GM12878 (cell line): ENCODE data around the gene COX6A2. TPM values are rescaled to one million over a fixed set of nuclear protein-coding genes. Genes with fewer than 3 reads are reported as not detected.

Experiments used
- ATAC-seq: fragments of 200-7000 bp; cut with Tn5 transposase; 3 replicates; pipeline ENCODE4 v1.9.1; 2020; ENCODE audit warnings: mild to moderate bottlenecking, moderate library complexity
- BruUV-seq: library from RNA; stranded (reverse); fragments of 400-500 nt; replicated peaks from 2 replicates; lab custom pipeline; 2021; lab: Mats Ljungman, UMichigan
- CTCF ChIA-PET: fragments of 300-600 bp; sonication (Branson Sonifier 250); formaldehyde crosslinking; extraction: SDS; loops from one replicate; lab custom pipeline; 2021; ENCODE audit warnings: inconsistent platforms; lab: Yijun Ruan, JAX
- POLR2A ChIA-PET: fragments of 350-600 bp; formaldehyde crosslinking; extraction: SDS; loops from one replicate; lab custom pipeline; 2021; ENCODE audit warnings: inconsistent platforms; lab: Charles Lee
- RAD21 ChIA-PET: fragments of 300-600 bp; sonication (Branson Sonifier 250); formaldehyde crosslinking; loops from one replicate; lab custom pipeline; 2023; ENCODE audit warnings: antibody characterized with exemption; ENCODE audit not compliant: unreplicated experiment; lab: Charles Lee
- SMC1A ChIA-PET: fragments of 300-600 bp; sonication (Branson Sonifier 250); formaldehyde crosslinking; loops from one replicate; lab custom pipeline; 2023; ENCODE audit not compliant: unreplicated experiment, uncharacterized antibody; lab: Charles Lee
- DNase-seq: peaks from one replicate; pipeline ENCODE4 v3.0.0-alpha.2; 2011; ENCODE audit warnings: low read depth, low spot score
- FAIRE-seq: peaks from 3 replicates; lab custom pipeline; 2011; peaks lifted over from hg19 to GRCh38; lab: Jason Lieb, UNC
- H2AFZ ChIP-seq: 2 replicates; pipeline ENCODE4 v1.6.0; 2011; ENCODE audit warnings: low read depth, low read length, control low read depth; ENCODE audit not compliant: control insufficient read depth
- H3K27ac ChIP-seq: 2 replicates; pipeline ENCODE4 v1.5.1; 2011; ENCODE audit warnings: control low read depth; ENCODE audit not compliant: control insufficient read depth, insufficient read depth
- H3K27me3 ChIP-seq, 2 experiments: replicated peaks in 1 of 2; 2 replicates each; pipeline versions ENCODE4 v1.6.0 to v1.6.1; 2011; ENCODE audit warnings: low read length in 1 of 2; ENCODE audit not compliant: control insufficient read depth in 2 of 2, insufficient read depth in 2 of 2
- H3K36me3 ChIP-seq, 2 experiments: 2 replicates each; pipeline ENCODE4 v1.5.1; 2011; ENCODE audit warnings: low read length in 1 of 2; ENCODE audit not compliant: control insufficient read depth in 2 of 2, insufficient read depth in 2 of 2
- H3K4me1 ChIP-seq: 2 replicates; pipeline ENCODE4 v1.6.1; 2011; ENCODE audit warnings: mild to moderate bottlenecking, low read length, moderate library complexity, mixed read lengths; ENCODE audit not compliant: control insufficient read depth, insufficient read depth
- H3K4me2 ChIP-seq: 2 replicates; pipeline ENCODE4 v1.6.0; 2011; ENCODE audit warnings: control low read depth; ENCODE audit not compliant: control insufficient read depth, insufficient read depth
- H3K4me3 ChIP-seq: fragments of 200-600 bp; sonication (generic); 2 replicates; pipeline ENCODE4 v1.5.1; 2016
- H3K79me2 ChIP-seq: 2 replicates; pipeline ENCODE4 v1.6.0; 2011; ENCODE audit warnings: low read length; ENCODE audit not compliant: control insufficient read depth, insufficient read depth
- H3K9ac ChIP-seq: 2 replicates; pipeline ENCODE4 v1.8.0; 2011; ENCODE audit warnings: low read length, control low read depth, mixed read lengths; ENCODE audit not compliant: control insufficient read depth, insufficient read depth
- H3K9me3 ChIP-seq: replicated peaks from 3 replicates; pipeline ENCODE4 v1.5.1; 2011; ENCODE audit warnings: mild to moderate bottlenecking, low read length; ENCODE audit not compliant: control insufficient read depth, insufficient read depth
- H4K20me1 ChIP-seq: 2 replicates; pipeline ENCODE4 v1.6.0; 2011; ENCODE audit not compliant: control insufficient read depth, insufficient read depth
- BCL11A ChIP-seq: IDR thresholded peaks from 2 replicates; pipeline ENCODE4 v1.6.1; 2011; ENCODE audit warnings: low read depth, low read length
- CBX3 ChIP-seq: fragments of 200-600 bp; sonication (generic); IDR thresholded peaks from 2 replicates; pipeline ENCODE4 v1.6.1; 2016; ENCODE audit warnings: low read depth, borderline replicate concordance
- CREB1 ChIP-seq: IDR thresholded peaks from 2 replicates; pipeline ENCODE4 v1.6.1; 2012; ENCODE audit warnings: low read depth, mild to moderate bottlenecking, inconsistent platforms
- EED ChIP-seq: sonication (generic); IDR thresholded peaks from 2 replicates; pipeline ENCODE4 v1.6.1; 2016; ENCODE audit warnings: antibody characterized with exemption, low read depth
- FOXK2 ChIP-seq: fragments of 450-650 bp; IDR thresholded peaks from 2 replicates; pipeline ENCODE4 v1.6.1; 2017; ENCODE audit warnings: mild to moderate bottlenecking, moderate library complexity
- HDGF ChIP-seq: fragments of 450-650 bp; IDR thresholded peaks from 2 replicates; pipeline ENCODE4 v1.6.1; 2016; ENCODE audit warnings: antibody characterized with exemption
- KDM1A ChIP-seq: fragments of 200-600 bp; sonication (generic); IDR thresholded peaks from 2 replicates; pipeline ENCODE4 v1.6.1; 2016; ENCODE audit warnings: borderline replicate concordance
- MEF2B ChIP-seq: fragments of 450-650 bp; IDR thresholded peaks from 2 replicates; pipeline ENCODE4 v1.6.1; 2018; ENCODE audit warnings: mild to moderate bottlenecking, moderate library complexity; ENCODE audit not compliant: partially characterized antibody, poor library complexity, severe bottlenecking
- MTA2 ChIP-seq: fragments of 450-650 bp; IDR thresholded peaks from 2 replicates; pipeline ENCODE4 v1.6.1; 2016; ENCODE audit warnings: low read depth, mild to moderate bottlenecking, moderate library complexity
- MYC ChIP-seq: IDR thresholded peaks from 2 replicates; pipeline ENCODE4 v1.6.1; 2011; ENCODE audit warnings: mild to moderate bottlenecking, low read length, moderate library complexity, inconsistent platforms; ENCODE audit not compliant: insufficient read depth, insufficient replicate concordance, insufficient read length, severe bottlenecking
- PML ChIP-seq: IDR thresholded peaks from 2 replicates; pipeline ENCODE4 v1.6.1; 2012; ENCODE audit warnings: low read length, inconsistent platforms
- POLR2AphosphoS2 ChIP-seq: IDR thresholded peaks from 2 replicates; pipeline ENCODE4 v1.6.1; 2011; ENCODE audit warnings: low read depth, mild to moderate bottlenecking, low read length, improper control_type of control experiment, moderate library complexity
- RAD21 ChIP-seq: IDR thresholded peaks from 2 replicates; pipeline ENCODE4 v1.6.1; 2011; ENCODE audit warnings: mild to moderate bottlenecking, low read depth, low read length, moderate library complexity; ENCODE audit not compliant: insufficient read depth
- SMARCA5 ChIP-seq: fragments of 450-650 bp; IDR thresholded peaks from 2 replicates; pipeline ENCODE4 v1.6.1; 2017; ENCODE audit warnings: mild to moderate bottlenecking
- SUPT20H ChIP-seq: IDR thresholded peaks from 2 replicates; pipeline ENCODE4 v1.6.1; 2011; ENCODE audit warnings: low read depth, mild to moderate bottlenecking, low read length, moderate library complexity, borderline replicate concordance; ENCODE audit not compliant: control insufficient read depth
- TCF12 ChIP-seq: IDR thresholded peaks from 2 replicates; pipeline ENCODE4 v1.6.1; 2011; ENCODE audit warnings: low read depth, mild to moderate bottlenecking, low read length
- TCF3 ChIP-seq: IDR thresholded peaks from 2 replicates; pipeline ENCODE4 v1.6.1; 2012; ENCODE audit warnings: low read depth, mild to moderate bottlenecking, low read length, borderline replicate concordance; ENCODE audit not compliant: insufficient read depth
- ZNF207 ChIP-seq: fragments of 450-650 bp; IDR thresholded peaks from 2 replicates; pipeline ENCODE4 v1.6.1; 2014; ENCODE audit warnings: antibody characterized with exemption, mild to moderate bottlenecking, borderline replicate concordance
- ZSCAN29 ChIP-seq: fragments of 450-650 bp; IDR thresholded peaks from 2 replicates; pipeline ENCODE4 v1.6.1; 2017; ENCODE audit warnings: mild to moderate bottlenecking, moderate library complexity
- WGBS: methylation state at CpG from one replicate; pipeline ENCODE4 v1.1.6; 2016; ENCODE audit warnings: low lambda C conversion rate; ENCODE audit not compliant: insufficient replicate concordance, insufficient coverage; ENCODE audit errors: missing lambda C conversion rate; 5-methylcytosine and 5-hydroxymethylcytosine counted together
- in situ Hi-C: fragments of 300-500 bp; cut with MboI; formaldehyde crosslinking; loops from 9 replicates; pipeline ENCODE4 v1.14.3; 2018; ENCODE audit warnings: mixed read lengths
- intact Hi-C: fragments of 100-400 bp; cut with micrococcal nuclease; formaldehyde crosslinking; loops from one replicate; pipeline ENCODE4 v1.14.2; 2022; ENCODE audit not compliant: unreplicated experiment
- polyA plus RNA-seq, 11 experiments: library from polyadenylated mRNA; depleted of rRNA in 4 of 11; unstranded in 6 of 11; stranded (reverse) in 5 of 11; fragments of >200 nt; fragmentation: Nextera tagmentation in 4 of 11; fragmentation: Illumina TruSeq in 1 of 11; extraction: Ambion mirVana in 4 of 11; extraction: Trizol in 1 of 11; gene quantifications; 1 replicate in 1 of 11; 2 replicates in 10 of 11; pipeline versions ENCODE4 v1.2.1 to v1.2.3, GENCODE V29; 2011 to 2016; ENCODE audit warnings: inconsistent platforms in 2 of 11, missing spikeins in 2 of 11, low read depth in 1 of 11
- total RNA-seq, 4 experiments: library from RNA; depleted of rRNA in 3 of 4; stranded (reverse); fragments of >200 nt in 3 of 4; fragmentation: Illumina TruSeq in 1 of 4; extraction: Trizol in 1 of 4; gene quantifications; 2 replicates each; pipeline versions ENCODE4 v1.2.1 to v1.2.3, GENCODE V29; 2013 to 2021
- TF ChIP-seq, protein P1 (sequence below): fragments of 450-650 bp; IDR thresholded peaks from 2 replicates; pipeline ENCODE4 v1.6.1; 2017; ENCODE audit warnings: mild to moderate bottlenecking, low read depth, inconsistent platforms; ENCODE audit not compliant: poor library complexity, severe bottlenecking
- TF ChIP-seq, protein P2 (sequence below): IDR thresholded peaks from 2 replicates; pipeline ENCODE4 v1.6.1; 2012; ENCODE audit warnings: mild to moderate bottlenecking, low read depth, low read length

The COX6A2 gene
- total and polyA plus RNA-seq, 10 of the 15 experiments (the other 5 are each of a cell fraction or from before 2014, with no cell fraction given) = not detected

DNA sequence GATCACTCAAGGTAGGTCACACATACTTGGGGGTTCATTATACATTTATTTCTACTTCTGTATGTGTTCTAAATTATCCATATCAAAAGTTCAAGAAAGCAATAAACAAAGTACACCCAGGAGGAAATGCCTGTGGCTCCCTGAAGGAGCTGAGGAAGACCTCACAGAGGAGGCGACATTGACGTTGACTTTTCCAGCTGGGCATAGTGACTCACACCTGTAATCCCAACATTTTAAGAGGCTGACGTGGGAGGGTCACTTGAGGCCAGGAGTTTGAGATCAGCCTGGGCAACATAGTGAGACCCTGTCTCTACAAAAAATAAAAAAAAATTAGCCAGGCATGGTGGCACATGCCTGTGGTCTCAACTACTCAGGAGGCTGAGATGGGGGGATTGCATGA, 18.7 kb downstream of the COX6A2 start (continued):
- TF ChIP-seq, protein P1, sequence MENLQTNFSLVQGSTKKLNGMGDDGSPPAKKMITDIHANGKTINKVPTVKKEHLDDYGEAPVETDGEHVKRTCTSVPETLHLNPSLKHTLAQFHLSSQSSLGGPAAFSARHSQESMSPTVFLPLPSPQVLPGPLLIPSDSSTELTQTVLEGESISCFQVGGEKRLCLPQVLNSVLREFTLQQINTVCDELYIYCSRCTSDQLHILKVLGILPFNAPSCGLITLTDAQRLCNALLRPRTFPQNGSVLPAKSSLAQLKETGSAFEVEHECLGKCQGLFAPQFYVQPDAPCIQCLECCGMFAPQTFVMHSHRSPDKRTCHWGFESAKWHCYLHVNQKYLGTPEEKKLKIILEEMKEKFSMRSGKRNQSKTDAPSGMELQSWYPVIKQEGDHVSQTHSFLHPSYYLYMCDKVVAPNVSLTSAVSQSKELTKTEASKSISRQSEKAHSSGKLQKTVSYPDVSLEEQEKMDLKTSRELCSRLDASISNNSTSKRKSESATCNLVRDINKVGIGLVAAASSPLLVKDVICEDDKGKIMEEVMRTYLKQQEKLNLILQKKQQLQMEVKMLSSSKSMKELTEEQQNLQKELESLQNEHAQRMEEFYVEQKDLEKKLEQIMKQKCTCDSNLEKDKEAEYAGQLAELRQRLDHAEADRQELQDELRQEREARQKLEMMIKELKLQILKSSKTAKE = no peak
- TF ChIP-seq POLR2AphosphoS2 (no peak), MYC (no peak), ZSCAN29 (no peak), EED (no peak), TCF3 (no peak), RAD21 (no peak), BCL11A (no peak), SUPT20H (no peak), HDGF (no peak), MEF2B (no peak)

DNA sequence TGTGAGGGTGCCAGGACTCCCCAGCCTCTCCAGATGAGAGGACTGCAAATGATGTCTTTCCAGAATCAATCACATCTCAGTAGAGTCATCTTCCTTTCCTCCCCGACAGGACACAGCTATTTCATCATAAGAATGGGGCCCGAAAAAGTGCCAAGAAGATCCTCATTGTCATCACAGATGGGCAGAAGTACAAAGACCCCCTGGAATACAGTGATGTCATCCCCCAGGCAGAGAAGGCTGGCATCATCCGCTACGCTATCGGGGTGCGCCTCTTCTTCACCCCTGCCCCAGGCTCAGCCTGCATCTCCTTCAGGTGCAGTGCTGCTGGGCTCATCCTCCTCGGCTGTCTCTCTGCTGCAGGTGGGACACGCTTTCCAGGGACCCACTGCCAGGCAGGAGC, 20.8 kb downstream of the COX6A2 start:
- BruUV-seq = no TSS peak
- no peaks in the 10 kb centered on the region for H3K4me1 ChIP-seq
- FAIRE-seq = no peak
- H3K27me3 ChIP-seq = no peaks in the 10 kb centered on the region
- H4K20me1 ChIP-seq = no peaks in the 10 kb centered on the region
- ATAC-seq = no peak
- no peak overlapping the region for H3K4me2 ChIP-seq
- ChIA-PET RAD21 (no interaction called here), SMC1A (no interaction called here), POLR2A (interaction anchor here (0.6 kb wide), 1 partner anchor 185 kb away, joined by 4 read pairs; no protein-coding TSS in a partner anchor), CTCF (no interaction called here)
- no peak overlapping the region for H3K4me3 ChIP-seq
- no peaks in the 10 kb centered on the region for H3K36me3 ChIP-seq
- H3K9me3 ChIP-seq = no peaks in the 10 kb centered on the region
- in situ Hi-C loops (no loop called here), intact Hi-C loops (no loop called here)
- no peak for DNase-seq
- no peak overlapping the region for H2AFZ ChIP-seq
- H3K9ac ChIP-seq = no peak overlapping the region
- WGBS = 48% methylated on average over 8 of the region's 8 CpGs
- no peak overlapping the region for H3K27ac ChIP-seq
- H3K79me2 ChIP-seq = no peaks in the 10 kb centered on the region
- TF ChIP-seq KDM1A = no peak
- TF ChIP-seq CREB1 = no peak
- no peak for TF ChIP-seq ZNF207
- no peak for TF ChIP-seq MTA2
- TF ChIP-seq CBX3 = no peak
- TF ChIP-seq POLR2AphosphoS2 = no peak
- TF ChIP-seq PML = no peak
- TF ChIP-seq, protein P2, sequence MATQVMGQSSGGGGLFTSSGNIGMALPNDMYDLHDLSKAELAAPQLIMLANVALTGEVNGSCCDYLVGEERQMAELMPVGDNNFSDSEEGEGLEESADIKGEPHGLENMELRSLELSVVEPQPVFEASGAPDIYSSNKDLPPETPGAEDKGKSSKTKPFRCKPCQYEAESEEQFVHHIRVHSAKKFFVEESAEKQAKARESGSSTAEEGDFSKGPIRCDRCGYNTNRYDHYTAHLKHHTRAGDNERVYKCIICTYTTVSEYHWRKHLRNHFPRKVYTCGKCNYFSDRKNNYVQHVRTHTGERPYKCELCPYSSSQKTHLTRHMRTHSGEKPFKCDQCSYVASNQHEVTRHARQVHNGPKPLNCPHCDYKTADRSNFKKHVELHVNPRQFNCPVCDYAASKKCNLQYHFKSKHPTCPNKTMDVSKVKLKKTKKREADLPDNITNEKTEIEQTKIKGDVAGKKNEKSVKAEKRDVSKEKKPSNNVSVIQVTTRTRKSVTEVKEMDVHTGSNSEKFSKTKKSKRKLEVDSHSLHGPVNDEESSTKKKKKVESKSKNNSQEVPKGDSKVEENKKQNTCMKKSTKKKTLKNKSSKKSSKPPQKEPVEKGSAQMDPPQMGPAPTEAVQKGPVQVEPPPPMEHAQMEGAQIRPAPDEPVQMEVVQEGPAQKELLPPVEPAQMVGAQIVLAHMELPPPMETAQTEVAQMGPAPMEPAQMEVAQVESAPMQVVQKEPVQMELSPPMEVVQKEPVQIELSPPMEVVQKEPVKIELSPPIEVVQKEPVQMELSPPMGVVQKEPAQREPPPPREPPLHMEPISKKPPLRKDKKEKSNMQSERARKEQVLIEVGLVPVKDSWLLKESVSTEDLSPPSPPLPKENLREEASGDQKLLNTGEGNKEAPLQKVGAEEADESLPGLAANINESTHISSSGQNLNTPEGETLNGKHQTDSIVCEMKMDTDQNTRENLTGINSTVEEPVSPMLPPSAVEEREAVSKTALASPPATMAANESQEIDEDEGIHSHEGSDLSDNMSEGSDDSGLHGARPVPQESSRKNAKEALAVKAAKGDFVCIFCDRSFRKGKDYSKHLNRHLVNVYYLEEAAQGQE = no peak
- no peak for TF ChIP-seq SMARCA5
- TF ChIP-seq FOXK2 = no peak
- no peak for TF ChIP-seq TCF12
- no peak for TF ChIP-seq TCF3
